HepG2 (cell line): ENCODE data around the gene FUT4. TPM values are rescaled to one million over a fixed set of nuclear protein-coding genes. Genes with fewer than 3 reads are reported as not detected.
A peak's percentile ranks its signal among the peaks of the same experiment; 100 is the strongest.

Source experiments
- ATF2 ChIP-seq: sonication (generic); formaldehyde crosslinking; IDR thresholded peaks from 2 replicates; pipeline ENCODE4 v1.4.0; 2020; ENCODE audit warnings: missing genetic modification reagents
- BORCS8-MEF2B ChIP-seq: sonication (generic); formaldehyde crosslinking; IDR thresholded peaks from 2 replicates; pipeline ENCODE4 v1.8.0; 2022; ENCODE audit warnings: mild to moderate bottlenecking, missing genetic modification reagents
- FOXA1 ChIP-seq, 2 experiments: fragments of 450-650 bp in 1 of 2; sonication (generic) in 1 of 2; formaldehyde crosslinking in 1 of 2; IDR thresholded peaks; 2 replicates each; pipeline versions ENCODE4 v1.4.0 to v1.6.1; 2016 to 2020; ENCODE audit warnings: missing genetic modification reagents in 1 of 2
- GFI1 ChIP-seq: sonication (generic); formaldehyde crosslinking; IDR thresholded peaks from 2 replicates; pipeline ENCODE4 v1.5.0; 2020; ENCODE audit warnings: missing genetic modification reagents, mild to moderate bottlenecking, borderline replicate concordance
- HOXA5 ChIP-seq: sonication (generic); formaldehyde crosslinking; IDR thresholded peaks from 2 replicates; pipeline ENCODE4 v1.4.0; 2020; ENCODE audit warnings: missing genetic modification reagents
- ISX ChIP-seq: sonication (generic); formaldehyde crosslinking; conservative IDR thresholded peaks from 2 replicates; pipeline ENCODE4 v1.5.0; 2020; ENCODE audit warnings: missing genetic modification reagents
- JUND ChIP-seq: sonication (generic); formaldehyde crosslinking; IDR thresholded peaks from 2 replicates; pipeline ENCODE4 v1.8.0; 2022; ENCODE audit warnings: mild to moderate bottlenecking, missing genetic modification reagents
- LCORL ChIP-seq, 2 experiments: fragments of 450-650 bp in 1 of 2; sonication (generic) in 1 of 2; formaldehyde crosslinking in 1 of 2; IDR thresholded peaks; 2 replicates each; pipeline versions ENCODE4 v1.5.0 to v1.6.1; 2017 to 2020; ENCODE audit warnings: antibody characterized with exemption in 1 of 2, missing genetic modification reagents in 1 of 2
- MBNL3 ChIP-seq: fragments of 250-450 bp; sonication (Bioruptor Pico); conservative IDR thresholded peaks from 2 replicates; pipeline ENCODE4 v1.8.0; 2022; ENCODE audit warnings: mild to moderate bottlenecking, inconsistent platforms
- MXD4 ChIP-seq: IDR thresholded peaks from 2 replicates; pipeline ENCODE4 v1.6.1; 2016; ENCODE audit warnings: mild to moderate bottlenecking, missing biosample characterization, missing genetic modification reagents
- PRPF4 ChIP-seq: fragments of 200-400 bp; formaldehyde crosslinking; IDR thresholded peaks from 2 replicates; pipeline ENCODE4 v1.6.1; 2016; ENCODE audit warnings: low read length, low read depth; ENCODE audit not compliant: poor library complexity, severe bottlenecking
- SIX1 ChIP-seq: sonication (generic); formaldehyde crosslinking; IDR thresholded peaks from 2 replicates; pipeline ENCODE4 v1.4.0; 2020; ENCODE audit warnings: missing genetic modification reagents, borderline replicate concordance
- SMARCC2 ChIP-seq: fragments of 450-650 bp; IDR thresholded peaks from 2 replicates; pipeline ENCODE4 v1.6.1; 2017; ENCODE audit warnings: antibody characterized with exemption, mild to moderate bottlenecking
- SRF ChIP-seq: IDR thresholded peaks from 2 replicates; pipeline ENCODE4 v1.6.1; 2011; ENCODE audit warnings: mild to moderate bottlenecking, low read depth, low read length, moderate library complexity
- TMF1 ChIP-seq: sonication (generic); formaldehyde crosslinking; IDR thresholded peaks from 2 replicates; pipeline ENCODE4 v1.8.1; 2022; ENCODE audit warnings: low read depth, missing genetic modification reagents
- U2AF2 ChIP-seq: fragments of 200-400 bp; formaldehyde crosslinking; IDR thresholded peaks from 2 replicates; pipeline ENCODE4 v1.6.1; 2017; ENCODE audit warnings: low read depth, mild to moderate bottlenecking, low read length
- ZBTB3 ChIP-seq: sonication (generic); formaldehyde crosslinking; IDR thresholded peaks from 2 replicates; pipeline ENCODE4 v1.4.0; 2020; ENCODE audit warnings: low read depth, mild to moderate bottlenecking, moderate library complexity, missing genetic modification reagents, borderline replicate concordance
- ZBTB38 ChIP-seq: sonication (generic); formaldehyde crosslinking; IDR thresholded peaks from 2 replicates; pipeline ENCODE4 v1.5.1; 2020; ENCODE audit warnings: mild to moderate bottlenecking, missing genetic modification reagents
- ZBTB42 ChIP-seq: sonication (generic); formaldehyde crosslinking; IDR thresholded peaks from 2 replicates; pipeline ENCODE4 v1.5.0; 2020; ENCODE audit warnings: mild to moderate bottlenecking, missing genetic modification reagents
- ZNF432 ChIP-seq: sonication (generic); formaldehyde crosslinking; IDR thresholded peaks from 2 replicates; pipeline ENCODE4 v1.5.0; 2020; ENCODE audit warnings: missing genetic modification reagents, mild to moderate bottlenecking, borderline replicate concordance
- ZNF512 ChIP-seq: sonication (generic); formaldehyde crosslinking; IDR thresholded peaks from 2 replicates; pipeline ENCODE4 v1.4.0; 2020; ENCODE audit warnings: mild to moderate bottlenecking, missing genetic modification reagents
- ZNF576 ChIP-seq: sonication (generic); formaldehyde crosslinking; IDR thresholded peaks from 2 replicates; pipeline ENCODE4 v1.4.0; 2020; ENCODE audit warnings: mild to moderate bottlenecking, missing genetic modification reagents
- ZNF580 ChIP-seq: IDR thresholded peaks from 2 replicates; pipeline ENCODE4 v1.6.1; 2016; ENCODE audit warnings: low read depth, borderline replicate concordance
- ZNF605 ChIP-seq: sonication (generic); formaldehyde crosslinking; IDR thresholded peaks from 2 replicates; pipeline ENCODE4 v1.8.0; 2022; ENCODE audit warnings: mild to moderate bottlenecking, missing genetic modification reagents
- polyA plus RNA-seq, 8 experiments: library from polyadenylated mRNA; depleted of rRNA in 3 of 8; stranded (reverse) in 7 of 8; unstranded in 1 of 8; fragments of >200 nt; fragmentation: Illumina TruSeq in 4 of 8; extraction: Trizol in 4 of 8; gene quantifications; 2 replicates each; pipeline versions ENCODE4 v1.2.1 to v1.2.3, GENCODE V29; 2011 to 2016; ENCODE audit warnings: low read depth in 4 of 8, missing spikeins in 1 of 8, mixed read lengths in 1 of 8; ENCODE audit not compliant: insufficient read depth in 1 of 8
- total RNA-seq, 5 experiments: library from RNA; depleted of rRNA; stranded (reverse); fragments of >200 nt; fragmentation: Illumina TruSeq; extraction: Trizol; gene quantifications; 2 replicates each; pipeline ENCODE4 v1.2.3, GENCODE V29; 2016; ENCODE audit warnings: low read depth in 1 of 5
- TF ChIP-seq, protein P1 (sequence below): sonication (generic); formaldehyde crosslinking; IDR thresholded peaks from 2 replicates; pipeline ENCODE4 v1.8.0; 2022; ENCODE audit warnings: low read depth, missing genetic modification reagents

FUT4 gene
- total and polyA plus RNA-seq, 2 of the 13 experiments (the other 11 are each of a cell fraction or from before 2014, with no cell fraction given): 0.28 to 0.60 TPM

DNA sequence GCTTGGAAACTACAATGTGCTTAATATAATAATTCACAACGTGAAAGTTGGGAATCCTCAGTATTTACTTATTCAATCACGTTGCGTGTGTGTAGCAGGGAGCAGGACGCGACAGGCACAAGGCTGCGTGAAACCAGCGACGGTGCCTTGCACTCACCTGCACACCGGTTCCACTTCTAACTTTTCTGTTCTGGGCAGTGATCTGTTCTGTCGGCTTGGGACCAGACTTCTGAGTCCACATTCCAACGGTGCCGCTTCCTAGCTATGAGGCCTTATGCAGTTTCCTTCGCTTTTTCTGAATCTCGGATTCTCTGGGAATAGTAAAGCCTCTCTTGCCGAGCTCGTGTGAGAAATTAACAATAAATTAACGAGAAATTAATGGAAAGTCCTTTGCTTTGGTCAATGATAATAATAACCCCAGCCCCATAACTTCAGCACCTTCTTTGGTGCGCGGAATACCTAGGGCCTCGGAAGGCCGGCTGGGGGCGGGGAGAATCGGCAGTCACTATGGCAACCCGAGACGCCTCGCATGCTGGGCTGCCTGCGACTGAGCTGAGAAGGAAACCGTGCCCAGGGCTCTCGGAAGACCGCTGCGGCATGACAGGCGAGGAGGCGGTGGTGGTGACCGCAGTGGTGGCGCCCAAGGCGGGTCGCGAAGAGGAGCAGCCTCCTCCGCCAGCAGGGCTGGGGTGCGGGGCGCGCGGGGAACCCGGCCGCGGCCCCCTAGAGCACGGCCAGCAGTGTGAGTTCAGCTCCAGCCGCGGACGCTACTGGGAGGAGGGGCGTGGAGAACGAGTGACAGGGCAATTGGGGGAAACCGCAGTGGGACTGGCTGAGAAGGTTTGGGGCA lies 31.6 kb upstream of the FUT4 start, which contains the start of gene C11orf97 (continued):
- TF ChIP-seq ZNF512 (CRISPR knock-in tag) (no peak), JUND (CRISPR knock-in tag) (no peak), PRPF4 (no peak), MXD4 (no peak), GFI1 (no peak), SMARCC2 (no peak), SIX1 (no peak), MBNL3 (no peak), U2AF2 (no peak), LCORL (IDR thresholded peaks at IDR 0.05) (no peak), LCORL (CRISPR knock-in tag; IDR thresholded peaks at IDR 0.05) (no peak), TMF1 (CRISPR knock-in tag) (no peak), ZBTB42 (no peak), BORCS8-MEF2B (CRISPR knock-in tag) (no peak), ZBTB3 (CRISPR knock-in tag) (no peak), HOXA5 (CRISPR knock-in tag) (no peak), FOXA1 (IDR thresholded peaks at IDR 0.05) (no peak), FOXA1 (CRISPR knock-in tag; IDR thresholded peaks at IDR 0.05) (0 out of 2 replicates have a peak, but pooled peaks have one; percentile 5), ATF2 (no peak), ZNF576 (CRISPR knock-in tag) (no peak), SRF (no peak), ISX (CRISPR knock-in tag) (no peak), ZNF432 (no peak), ZNF605 (CRISPR knock-in tag) (peak; percentile 50; the same call in 1 of the 2 replicates), ZBTB38 (no peak), ZNF580 (CRISPR knock-in tag) (no peak)
- TF ChIP-seq, protein P1, sequence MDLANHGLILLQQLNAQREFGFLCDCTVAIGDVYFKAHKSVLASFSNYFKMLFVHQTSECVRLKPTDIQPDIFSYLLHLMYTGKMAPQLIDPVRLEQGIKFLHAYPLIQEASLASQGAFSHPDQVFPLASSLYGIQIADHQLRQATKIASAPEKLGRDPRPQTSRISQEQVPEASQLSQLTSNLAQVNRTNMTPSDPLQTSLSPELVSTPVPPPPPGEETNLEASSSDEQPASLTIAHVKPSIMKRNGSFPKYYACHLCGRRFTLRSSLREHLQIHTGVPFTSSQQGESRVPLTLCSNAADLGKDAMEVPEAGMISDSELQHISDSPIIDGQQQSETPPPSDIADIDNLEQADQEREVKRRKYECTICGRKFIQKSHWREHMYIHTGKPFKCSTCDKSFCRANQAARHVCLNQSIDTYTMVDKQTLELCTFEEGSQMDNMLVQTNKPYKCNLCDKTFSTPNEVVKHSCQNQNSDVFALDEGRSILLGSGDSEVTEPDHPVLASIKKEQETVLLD (CRISPR knock-in tag): no peak
